ENCODE data around the gene ACTL8.

The ACTL8 gene

DNA sequence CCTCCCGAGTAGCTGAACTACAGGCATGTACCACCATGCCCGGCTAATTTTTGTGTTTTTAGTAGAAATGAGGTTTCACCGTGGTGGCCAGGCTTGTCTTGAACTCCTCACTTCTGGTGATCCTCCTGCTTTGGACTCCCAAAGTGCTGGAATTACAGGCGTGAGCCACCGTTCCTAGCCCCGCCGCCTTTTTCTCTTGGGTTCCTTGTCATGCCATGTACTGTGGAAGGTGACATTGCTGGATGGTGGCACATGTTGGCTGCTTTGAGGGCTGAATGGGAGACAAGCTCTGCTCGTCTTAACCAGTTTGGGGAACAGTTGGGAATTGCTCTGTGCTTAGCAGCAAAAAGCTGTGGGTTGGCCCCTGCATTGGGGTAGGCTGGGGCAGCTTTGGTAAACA is 22.7 kb downstream of the ACTL8 start:
- no peak overlapping the region for H3K4me3 ChIP-seq (ENCODE audit: low read depth, low read length)
- no peak for DNase-seq (ENCODE audit: low read depth)
- no peak for TF ChIP-seq MYC (IDR thresholded peaks at IDR 0.05; ENCODE audit: low read depth, low read length)
- TF ChIP-seq, protein P1, sequence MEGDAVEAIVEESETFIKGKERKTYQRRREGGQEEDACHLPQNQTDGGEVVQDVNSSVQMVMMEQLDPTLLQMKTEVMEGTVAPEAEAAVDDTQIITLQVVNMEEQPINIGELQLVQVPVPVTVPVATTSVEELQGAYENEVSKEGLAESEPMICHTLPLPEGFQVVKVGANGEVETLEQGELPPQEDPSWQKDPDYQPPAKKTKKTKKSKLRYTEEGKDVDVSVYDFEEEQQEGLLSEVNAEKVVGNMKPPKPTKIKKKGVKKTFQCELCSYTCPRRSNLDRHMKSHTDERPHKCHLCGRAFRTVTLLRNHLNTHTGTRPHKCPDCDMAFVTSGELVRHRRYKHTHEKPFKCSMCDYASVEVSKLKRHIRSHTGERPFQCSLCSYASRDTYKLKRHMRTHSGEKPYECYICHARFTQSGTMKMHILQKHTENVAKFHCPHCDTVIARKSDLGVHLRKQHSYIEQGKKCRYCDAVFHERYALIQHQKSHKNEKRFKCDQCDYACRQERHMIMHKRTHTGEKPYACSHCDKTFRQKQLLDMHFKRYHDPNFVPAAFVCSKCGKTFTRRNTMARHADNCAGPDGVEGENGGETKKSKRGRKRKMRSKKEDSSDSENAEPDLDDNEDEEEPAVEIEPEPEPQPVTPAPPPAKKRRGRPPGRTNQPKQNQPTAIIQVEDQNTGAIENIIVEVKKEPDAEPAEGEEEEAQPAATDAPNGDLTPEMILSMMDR (IDR thresholded peaks at IDR 0.05; ENCODE audit: low read depth, low read length): no peak
- TF ChIP-seq POLR2A (IDR thresholded peaks at IDR 0.05; ENCODE audit: extremely low read depth, insufficient read length): no peak
- TF ChIP-seq, protein P2, sequence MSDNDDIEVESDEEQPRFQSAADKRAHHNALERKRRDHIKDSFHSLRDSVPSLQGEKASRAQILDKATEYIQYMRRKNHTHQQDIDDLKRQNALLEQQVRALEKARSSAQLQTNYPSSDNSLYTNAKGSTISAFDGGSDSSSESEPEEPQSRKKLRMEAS (IDR thresholded peaks at IDR 0.05; ENCODE audit: low read depth, low read length): no peak

DNA sequence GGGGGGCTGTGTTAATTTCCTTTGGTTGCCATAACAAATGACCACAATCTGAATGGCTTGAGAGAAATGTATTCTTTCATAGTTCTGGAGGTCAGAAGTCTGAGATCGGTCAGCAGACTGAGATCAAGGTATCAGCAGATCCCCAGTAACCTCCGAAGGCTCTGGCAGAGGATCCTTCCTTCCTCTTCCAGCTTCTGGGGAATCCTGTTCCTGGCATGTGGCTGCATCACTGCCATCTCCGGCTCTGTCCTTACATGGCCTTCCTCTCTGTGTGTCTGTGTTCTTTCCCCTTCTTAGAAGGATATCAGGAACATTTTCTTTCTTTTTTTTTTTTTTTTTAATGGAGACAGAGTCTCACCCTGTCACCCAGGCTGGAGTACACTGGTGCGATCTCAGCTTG is 25.8 kb downstream of the ACTL8 start:
- DNase-seq (ENCODE audit: low read depth): no peak
- TF ChIP-seq, protein P1 (IDR thresholded peaks at IDR 0.05; ENCODE audit: low read depth, low read length): no peak
- TF ChIP-seq, protein P2 (IDR thresholded peaks at IDR 0.05; ENCODE audit: low read depth, low read length): no peak
- TF ChIP-seq POLR2A (IDR thresholded peaks at IDR 0.05; ENCODE audit: extremely low read depth, insufficient read length) (no peak), MYC (IDR thresholded peaks at IDR 0.05; ENCODE audit: low read depth, low read length) (no peak)
- no peak overlapping the region for H3K4me3 ChIP-seq (ENCODE audit: low read depth, low read length)

DNA sequence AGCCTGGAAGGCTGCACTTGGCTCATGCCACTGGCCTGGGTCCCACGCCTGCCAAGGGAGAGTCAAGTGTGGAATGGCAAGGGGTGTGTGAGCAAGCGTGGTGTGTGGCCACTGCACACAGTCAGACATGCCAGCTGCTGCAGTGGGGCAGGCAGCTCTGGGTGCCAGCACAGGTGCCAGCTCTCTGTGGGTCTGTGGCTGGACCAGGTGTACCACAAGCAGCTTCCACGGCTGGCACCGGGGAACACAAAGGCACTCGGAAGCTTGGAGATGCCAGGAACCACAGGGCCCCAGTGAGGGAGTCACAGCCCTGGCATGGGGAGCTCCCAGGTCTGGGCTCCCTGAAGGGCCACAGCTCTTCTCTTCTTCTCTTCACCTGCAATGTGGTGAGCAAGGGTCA is 34.8 kb downstream of the ACTL8 start:
- TF ChIP-seq, protein P1 (IDR thresholded peaks at IDR 0.05; ENCODE audit: low read depth, low read length): no peak
- TF ChIP-seq POLR2A (IDR thresholded peaks at IDR 0.05; ENCODE audit: extremely low read depth, insufficient read length): no peak
- TF ChIP-seq MYC (IDR thresholded peaks at IDR 0.05; ENCODE audit: low read depth, low read length): no peak
- TF ChIP-seq, protein P2 (IDR thresholded peaks at IDR 0.05; ENCODE audit: low read depth, low read length): no peak
- DNase-seq (ENCODE audit: low read depth): no peak
- no peak overlapping the region for H3K4me3 ChIP-seq (ENCODE audit: low read depth, low read length)

- TF ChIP-seq, protein P2 (IDR thresholded peaks at IDR 0.05; ENCODE audit: low read depth, low read length): no peak
- TF ChIP-seq, protein P1 (IDR thresholded peaks at IDR 0.05; ENCODE audit: low read depth, low read length): no peak
- TF ChIP-seq MYC (IDR thresholded peaks at IDR 0.05; ENCODE audit: low read depth, low read length) (no peak), POLR2A (IDR thresholded peaks at IDR 0.05; ENCODE audit: extremely low read depth, insufficient read length) (no peak)
- H3K4me3 ChIP-seq (ENCODE audit: low read depth, low read length): no peak overlapping the region
- DNase-seq (ENCODE audit: low read depth): no peak
Measured at GRCh38 chr1:17790383-17791054, 35.4 kb downstream of the ACTL8 start.

DNA sequence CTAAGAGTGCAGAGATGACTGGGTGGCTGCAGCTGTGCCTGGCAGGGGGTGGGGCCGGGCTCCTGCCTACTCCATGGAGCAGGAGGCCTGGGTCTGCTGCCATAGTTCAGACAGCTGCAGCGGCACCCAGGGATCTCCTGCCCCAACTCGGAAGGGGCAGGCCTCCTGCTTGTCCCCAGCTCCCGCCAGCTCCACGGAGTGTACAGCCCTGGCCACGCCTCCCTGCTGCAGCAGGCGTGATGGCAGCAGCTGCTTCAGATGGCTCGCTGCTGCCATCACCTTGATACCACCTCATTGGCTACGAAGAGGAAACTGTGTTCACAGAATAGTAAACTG is 35.9 kb downstream of the ACTL8 start:
- DNase-seq (ENCODE audit: low read depth): no peak
- H3K4me3 ChIP-seq (ENCODE audit: low read depth, low read length): no peak overlapping the region

More for the DNA sequence above, 35.9 kb downstream of the ACTL8 start:
- TF ChIP-seq MYC (IDR thresholded peaks at IDR 0.05; ENCODE audit: low read depth, low read length) (no peak), POLR2A (IDR thresholded peaks at IDR 0.05; ENCODE audit: extremely low read depth, insufficient read length) (no peak)
- TF ChIP-seq, protein P2 (IDR thresholded peaks at IDR 0.05; ENCODE audit: low read depth, low read length): no peak
- TF ChIP-seq, protein P1 (IDR thresholded peaks at IDR 0.05; ENCODE audit: low read depth, low read length): no peak
